Activated CD4-positive, alpha-beta memory T cell treated with anti-CD3 and anti-CD28 coated beads, Interleukin-2, amount 10 ng/mL, durations not matched to agents 7 days and 5 days (primary cell): ENCODE results near the gene CIAPIN1. TPM values are rescaled to one million over a fixed set of nuclear protein-coding genes. Genes with fewer than 3 reads are reported as not detected.

Experiments used
- CTCF ChIA-PET: fragments of 350-600 bp; sonication (Branson Sonifier 250); formaldehyde crosslinking; loops from one replicate; lab custom pipeline; 2021; ENCODE audit warnings: antibody characterized with exemption, inconsistent platforms; lab: Charles Lee
- POLR2A ChIA-PET: fragments of 350-600 bp; sonication (Branson Sonifier 250); formaldehyde crosslinking; loops from one replicate; lab custom pipeline; 2021; ENCODE audit warnings: antibody characterized with exemption; lab: Charles Lee
- DNase-seq: peaks from one replicate; pipeline ENCODE4 v3.0.0-alpha.2; 2020
- H3K27ac Mint-ChIP-seq: one replicate; pipeline ENCODE4 v1.8.0; 2021; ENCODE audit warnings: mild to moderate bottlenecking, mixed read lengths
- H3K27me3 Mint-ChIP-seq: one replicate; pipeline ENCODE4 v1.8.0; 2021; ENCODE audit warnings: mixed read lengths
- H3K36me3 Mint-ChIP-seq: one replicate; pipeline ENCODE4 v1.8.0; 2021; ENCODE audit warnings: low read depth, mixed read lengths
- H3K4me1 Mint-ChIP-seq: one replicate; pipeline ENCODE4 v1.8.0; 2021; ENCODE audit warnings: mixed read lengths
- H3K4me3 Mint-ChIP-seq: one replicate; pipeline ENCODE4 v1.8.0; 2021; ENCODE audit warnings: mild to moderate bottlenecking, mixed read lengths
- H3K9me3 Mint-ChIP-seq: one replicate; pipeline ENCODE4 v1.8.0; 2021; ENCODE audit warnings: mixed read lengths
- total RNA-seq, 2 experiments: library from RNA; stranded (reverse); gene quantifications; one replicate each; pipeline ENCODE4 v1.2.3, GENCODE V29; 2021

Gene CIAPIN1
- total RNA-seq, 2 experiments from 2014 or later = 35.8 to 36.1 TPM

DNA sequence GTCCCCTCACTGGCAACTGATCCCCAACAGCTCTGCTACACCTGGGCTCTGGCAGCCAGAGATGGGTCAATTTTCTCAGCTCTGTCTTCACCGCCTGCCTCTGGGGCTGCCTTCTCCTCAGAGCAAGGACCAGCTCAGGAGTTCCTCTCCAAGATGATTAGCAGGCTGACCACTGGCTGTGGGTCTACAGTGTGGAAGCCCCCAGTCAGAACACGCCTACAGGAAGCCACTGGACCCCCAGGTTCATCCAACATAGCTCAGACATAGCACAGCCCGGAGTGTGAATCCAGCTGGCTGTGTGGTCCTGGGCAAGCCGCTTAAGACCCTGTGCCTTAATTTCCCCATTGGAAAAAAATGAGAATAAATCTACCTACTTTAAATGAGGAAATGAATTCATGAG, 34.2 kb upstream of the CIAPIN1 start:
- ChIA-PET CTCF (interaction anchor here (1.4 kb wide), 1 partner anchor 41 kb away, joined by 5 read pairs; no protein-coding TSS in a partner anchor), POLR2A (interaction anchor here (1.0 kb wide), 1 partner anchor 44 kb away, joined by 4 read pairs; no protein-coding TSS in a partner anchor)
- Mint-ChIP-seq H3K9me3 (no peaks in the 10 kb centered on the region), H3K27ac (no peak overlapping the region), H3K4me3 (no peak overlapping the region), H3K4me1 (peaks cover 14% of the 10 kb centered on the region), H3K36me3 (no peaks in the 10 kb centered on the region), H3K27me3 (peaks cover 11% of the 10 kb centered on the region)
- no peak for DNase-seq

GRCh38 chr16:57480754-57481230, 33.6 kb upstream of the CIAPIN1 start:
- Mint-ChIP-seq H3K27ac (no peak overlapping the region), H3K9me3 (no peaks in the 10 kb centered on the region), H3K4me3 (no peak overlapping the region), H3K27me3 (peaks cover 11% of the 10 kb centered on the region), H3K4me1 (peaks cover 18% of the 10 kb centered on the region), H3K36me3 (no peaks in the 10 kb centered on the region)
- no peak for DNase-seq
- CTCF ChIA-PET = interaction anchor here (1.2 to 1.4 kb wide), 3 partner anchors 18 to 64 kb away, joined by 3 to 5 read pairs (median 4); partner anchors contain the start of gene POLR2C
- POLR2A ChIA-PET = interaction anchor here (1.0 kb wide), 1 partner anchor 45 kb away, joined by 4 read pairs; no protein-coding TSS in a partner anchor

- ChIA-PET POLR2A (no interaction called here), CTCF (interaction anchor here (1.2 to 1.6 kb wide), 4 partner anchors 18 to 63 kb away, joined by 3 to 5 read pairs (median 4); partner anchors contain the start of gene POLR2C)
- H3K27me3 Mint-ChIP-seq = peaks cover 6% of the 10 kb centered on the region
- no peak for DNase-seq
- no peaks in the 10 kb centered on the region for H3K9me3 Mint-ChIP-seq
- peaks cover 16% of the 10 kb centered on the region for H3K4me1 Mint-ChIP-seq
- H3K4me3 Mint-ChIP-seq = no peak overlapping the region
- no peaks in the 10 kb centered on the region for H3K36me3 Mint-ChIP-seq
- H3K27ac Mint-ChIP-seq = no peak overlapping the region
These were observed 33.0 kb upstream of the CIAPIN1 start for GRCh38 chr16:57479976-57480753.

GRCh38 chr16:57479205-57479975, 32.2 kb upstream of the CIAPIN1 start:
- no peak overlapping the region for H3K27ac Mint-ChIP-seq
- H3K4me3 Mint-ChIP-seq = no peak overlapping the region
- H3K4me1 Mint-ChIP-seq = peaks cover 18% of the 10 kb centered on the region
- no peaks in the 10 kb centered on the region for H3K27me3 Mint-ChIP-seq
- no peak for DNase-seq
- H3K9me3 Mint-ChIP-seq = no peaks in the 10 kb centered on the region
- ChIA-PET POLR2A (no interaction called here), CTCF (interaction anchor here (1.6 kb wide), 1 partner anchor 41 kb away, joined by 3 read pairs; no protein-coding TSS in a partner anchor)
- no peaks in the 10 kb centered on the region for H3K36me3 Mint-ChIP-seq

GRCh38 chr16:57478396-57479204, 31.4 kb upstream of the CIAPIN1 start:
- ChIA-PET POLR2A (no interaction called here), CTCF (interaction anchor here (0.5 to 1.6 kb wide), 2 partner anchors 41 to 172 kb away, joined by 3 to 4 read pairs; no protein-coding TSS in a partner anchor)
- no peaks in the 10 kb centered on the region for H3K36me3 Mint-ChIP-seq
- no peaks in the 10 kb centered on the region for H3K9me3 Mint-ChIP-seq
- H3K4me1 Mint-ChIP-seq = peaks cover 18% of the 10 kb centered on the region
- no peak overlapping the region for H3K4me3 Mint-ChIP-seq
- no peaks in the 10 kb centered on the region for H3K27me3 Mint-ChIP-seq
- DNase-seq = no peak
- H3K27ac Mint-ChIP-seq = no peak overlapping the region

DNA sequence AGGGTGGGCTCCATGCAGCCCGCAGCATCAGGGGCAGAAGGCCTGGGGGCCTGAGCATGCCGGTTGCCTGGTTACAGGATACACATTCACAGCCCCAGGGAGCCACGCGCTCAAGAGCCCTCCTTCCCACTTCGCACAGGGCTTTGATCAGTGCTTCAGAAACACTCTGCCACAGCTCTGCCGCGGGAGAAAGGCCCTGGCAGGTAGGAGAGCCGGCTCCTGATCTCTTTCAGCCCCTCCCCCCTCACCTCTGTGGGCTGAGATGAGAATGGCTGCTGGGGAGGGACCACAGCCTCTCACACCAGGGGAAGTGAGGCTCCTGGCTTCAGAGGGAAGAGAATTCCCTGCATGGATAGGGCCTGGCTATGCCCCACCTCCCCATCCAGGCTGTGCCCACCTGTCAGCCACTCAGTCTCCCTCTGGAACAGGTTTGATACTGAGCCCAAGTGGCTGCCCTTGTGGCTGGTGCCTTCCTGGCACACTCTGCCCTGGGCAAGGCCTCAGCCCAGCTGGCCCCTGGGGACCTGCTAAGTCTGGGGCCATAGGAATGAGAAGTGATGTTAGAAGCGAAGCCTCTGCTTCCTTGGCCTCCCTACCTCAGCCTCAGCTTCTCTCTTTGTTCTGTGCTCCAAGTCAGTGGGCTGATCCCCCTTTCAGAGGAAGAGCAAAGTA, 30.5 kb upstream of the CIAPIN1 start:
- Mint-ChIP-seq H3K4me3 (no peak overlapping the region), H3K9me3 (no peaks in the 10 kb centered on the region), H3K36me3 (no peaks in the 10 kb centered on the region), H3K27me3 (no peaks in the 10 kb centered on the region), H3K4me1 (peaks cover 18% of the 10 kb centered on the region), H3K27ac (no peak overlapping the region)
- CTCF ChIA-PET = interaction anchor here (0.5 to 1.6 kb wide), 2 partner anchors 15 to 173 kb away, joined by 4 read pairs; partner anchors contain the start of gene POLR2C
- no peak for DNase-seq
- POLR2A ChIA-PET = no interaction called here

GRCh38 chr16:57476546-57477410, 29.6 kb upstream of the CIAPIN1 start:
- Mint-ChIP-seq H3K36me3 (peaks cover 5% of the 10 kb centered on the region), H3K27me3 (no peaks in the 10 kb centered on the region), H3K4me3 (no peak overlapping the region), H3K4me1 (peaks cover 18% of the 10 kb centered on the region), H3K27ac (peak overlapping the region; percentile 18), H3K9me3 (no peaks in the 10 kb centered on the region)
- POLR2A ChIA-PET = interaction anchor here (0.6 kb wide), 1 partner anchor 123 kb away, joined by 3 read pairs; no protein-coding TSS in a partner anchor
- DNase-seq = no peak
- CTCF ChIA-PET = interaction anchor here (0.5 to 1.6 kb wide), 5 partner anchors 14 to 63 kb away, joined by 3 to 7 read pairs (median 3); partner anchors contain the start of genes CIAPIN1, COQ9 and POLR2C

DNA sequence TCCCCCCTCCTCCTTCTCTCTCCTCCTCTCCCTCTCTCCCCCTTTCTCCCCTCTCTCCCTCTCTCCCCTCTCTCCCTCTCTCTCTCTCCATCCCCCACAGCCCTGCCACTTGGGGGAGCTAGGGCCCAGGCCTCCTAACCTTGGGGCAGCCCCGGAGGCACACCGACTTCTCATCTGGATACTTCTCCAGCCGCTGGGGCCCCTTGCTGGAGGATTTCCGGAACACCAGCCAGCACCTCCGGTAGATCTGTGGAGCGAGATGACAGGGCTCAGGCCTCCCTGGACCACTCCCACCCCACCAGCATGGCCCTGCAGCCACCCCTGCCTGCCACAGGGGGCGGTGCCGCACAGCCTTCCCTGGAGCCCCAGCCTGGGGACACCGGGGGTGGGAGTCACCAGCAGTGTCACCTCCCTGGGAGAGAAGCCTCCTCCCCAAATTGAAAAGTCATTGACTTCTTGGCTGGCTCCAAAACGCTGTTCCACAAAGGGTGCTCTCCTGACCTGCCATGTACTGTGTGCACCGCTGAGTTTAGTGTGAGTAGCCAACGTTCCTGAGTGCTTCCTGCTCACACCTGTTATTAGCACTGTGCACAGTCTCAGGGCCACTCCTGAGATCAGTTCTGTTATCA, 28.6 kb upstream of the CIAPIN1 start:
- ChIA-PET POLR2A (interaction anchor here (1.5 to 5.7 kb wide), 3 partner anchors 9 to 29 kb away, joined by 3 to 30 read pairs (median 8); partner anchors contain the start of genes CIAPIN1, COQ9 and POLR2C), CTCF (interaction anchor here (0.5 to 2.2 kb wide), 7 partner anchors 11 to 64 kb away, joined by 3 to 20 read pairs (median 4); partner anchors contain the start of genes CIAPIN1, COQ9 and POLR2C)
- H3K4me3 Mint-ChIP-seq = no peak overlapping the region
- H3K4me1 Mint-ChIP-seq = peaks cover 18% of the 10 kb centered on the region
- no peaks in the 10 kb centered on the region for H3K27me3 Mint-ChIP-seq
- DNase-seq = peak; percentile 86
- H3K27ac Mint-ChIP-seq = peak overlapping the region; percentile 18
- H3K36me3 Mint-ChIP-seq = peaks cover 12% of the 10 kb centered on the region
- no peaks in the 10 kb centered on the region for H3K9me3 Mint-ChIP-seq

GRCh38 chr16:57474671-57475661, 27.8 kb upstream of the CIAPIN1 start:
- Mint-ChIP-seq H3K36me3 (peaks cover 17% of the 10 kb centered on the region), H3K4me1 (peaks cover 18% of the 10 kb centered on the region), H3K27ac (peak overlapping the region; percentile 35), H3K27me3 (no peaks in the 10 kb centered on the region), H3K9me3 (no peaks in the 10 kb centered on the region), H3K4me3 (no peak overlapping the region)
- ChIA-PET POLR2A (interaction anchor here (1.3 to 5.7 kb wide), 4 partner anchors 8 to 62 kb away, joined by 3 to 30 read pairs (median 6); partner anchors contain the start of genes CIAPIN1, COQ9 and POLR2C), CTCF (interaction anchor here (1.1 to 2.2 kb wide), 6 partner anchors 10 to 63 kb away, joined by 4 to 20 read pairs (median 5); partner anchors contain the start of genes CIAPIN1, COQ9 and POLR2C)
- DNase-seq = no peak
